Left hindlimb (tissue), 1 donor: ENCODE data around the gene GGTA1.
A peak's percentile ranks its signal among the peaks of the same experiment; 100 is the strongest.
"Not testable (repeated sequence)": the region's sequence is repeated elsewhere in the genome, so short reads cannot be mapped to it uniquely, and the experiment has no call there.

ENCODE experiments used
- DNase-seq: peaks from one replicate; pipeline ENCODE4 v3.0.0-alpha.2; 2018

The GGTA1 gene

DNA sequence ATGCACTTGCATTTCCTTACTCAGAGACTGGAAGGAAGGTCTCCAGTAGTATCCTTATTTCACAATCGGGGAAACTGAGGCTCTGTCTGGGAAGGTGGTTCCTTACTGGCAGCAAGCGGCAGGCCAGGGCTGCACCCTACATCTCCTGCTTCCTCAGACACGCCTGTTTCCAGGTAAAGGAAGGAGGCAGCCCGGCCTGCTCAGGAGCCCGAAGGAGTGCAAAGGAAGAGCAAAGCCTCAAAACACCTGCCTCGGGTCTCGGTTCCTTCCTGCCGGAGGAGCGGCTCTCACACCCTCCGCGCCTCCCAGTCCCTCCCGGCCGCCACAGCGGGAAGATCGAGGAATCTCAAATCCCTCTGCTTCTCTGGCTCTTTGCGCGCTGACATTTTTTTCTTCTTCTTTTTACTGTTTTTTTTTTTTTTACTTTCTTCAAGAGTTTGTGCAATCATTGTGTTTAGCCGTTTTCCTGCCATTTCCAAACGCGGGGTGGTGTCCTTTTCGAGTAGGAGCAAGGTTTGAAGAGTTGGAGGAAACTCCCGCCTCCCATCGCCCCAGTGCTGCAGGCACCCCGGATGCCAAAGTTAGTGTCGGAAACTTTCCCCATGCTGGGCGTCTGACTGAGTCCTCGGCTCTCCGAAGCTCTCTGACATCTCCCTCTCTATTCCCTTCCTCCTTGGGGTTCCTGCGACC lies 1.0 kb downstream of the GGTA1 start:
- peak; percentile 52 for DNase-seq

DNA sequence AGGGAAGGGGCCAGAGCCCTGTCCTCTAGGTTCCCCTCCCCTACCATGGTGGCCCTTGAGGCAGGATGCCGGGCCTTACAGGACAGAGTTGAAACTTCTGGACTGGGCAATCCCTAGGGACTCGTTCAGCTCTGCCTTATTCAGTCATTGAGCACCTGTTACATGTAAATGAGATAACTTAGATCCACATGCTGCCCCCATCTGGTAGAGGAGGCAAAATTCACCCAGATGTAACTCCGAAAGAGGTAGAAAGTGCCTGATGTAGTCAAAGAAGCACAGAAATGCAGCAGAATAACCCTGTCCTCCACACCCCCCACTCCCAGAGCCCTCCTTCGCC lies 1.5 kb downstream of the GGTA1 start:
- DNase-seq = peak; percentile 60

DNA sequence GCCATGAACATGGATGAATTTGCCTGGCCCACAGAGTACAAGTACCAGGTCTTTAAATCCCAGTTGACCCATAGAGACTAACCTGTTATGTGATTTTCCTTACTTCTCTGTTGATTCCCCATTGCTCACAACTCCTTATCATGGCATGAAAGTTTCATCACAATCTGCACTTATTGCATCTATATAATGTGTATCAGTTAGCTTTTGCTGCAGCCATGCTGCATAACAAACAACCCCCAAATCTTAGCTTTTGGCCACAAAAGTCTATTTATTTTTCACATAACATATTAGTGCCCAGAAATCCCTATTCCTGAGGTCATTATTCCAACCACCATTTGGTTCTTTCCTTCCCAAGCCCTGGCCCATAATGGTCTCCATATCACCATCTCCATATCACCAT lies 3.7 kb downstream of the GGTA1 start:
- DNase-seq = no peak

DNA sequence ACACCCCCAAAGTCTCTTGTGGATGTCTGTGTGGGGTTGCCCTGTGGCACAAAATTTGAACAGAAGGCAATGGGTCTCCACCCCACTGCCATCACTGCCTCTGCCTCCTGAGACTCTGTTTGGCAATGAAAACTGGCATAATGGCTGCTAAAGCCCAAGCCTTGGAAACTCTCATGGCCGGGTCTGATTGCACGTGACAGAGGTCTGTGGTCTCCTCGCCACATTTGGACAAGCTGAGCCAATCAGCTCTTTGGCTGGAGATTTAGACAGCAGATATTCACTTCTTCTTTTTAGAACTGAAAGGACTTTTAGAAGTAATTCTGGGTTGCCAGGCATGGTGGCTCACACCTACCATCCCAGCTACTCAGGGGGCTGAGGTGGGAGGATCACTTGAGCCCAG lies 5.5 kb downstream of the GGTA1 start:
- DNase-seq = no peak

DNA sequence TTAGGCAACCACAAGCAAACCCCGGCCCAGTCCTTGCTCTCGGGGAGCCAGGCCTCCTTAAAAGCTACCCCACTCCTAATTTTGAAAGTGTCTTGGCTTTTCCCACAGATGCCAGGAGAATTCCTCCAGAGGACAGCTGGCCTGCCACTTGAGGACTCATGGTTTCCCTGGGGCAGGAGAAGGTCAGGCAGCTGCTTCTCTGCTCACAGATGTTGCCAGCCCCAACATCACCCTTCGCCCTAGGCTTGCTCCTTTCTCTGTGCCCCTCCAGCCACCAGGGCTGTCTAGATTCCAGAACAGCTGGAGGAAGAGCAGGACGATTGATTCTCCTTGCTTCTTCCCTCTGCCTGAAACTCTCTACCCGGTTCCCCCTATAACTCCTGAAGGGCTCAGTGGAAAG lies 8.5 kb downstream of the GGTA1 start:
- DNase-seq = no peak

DNA sequence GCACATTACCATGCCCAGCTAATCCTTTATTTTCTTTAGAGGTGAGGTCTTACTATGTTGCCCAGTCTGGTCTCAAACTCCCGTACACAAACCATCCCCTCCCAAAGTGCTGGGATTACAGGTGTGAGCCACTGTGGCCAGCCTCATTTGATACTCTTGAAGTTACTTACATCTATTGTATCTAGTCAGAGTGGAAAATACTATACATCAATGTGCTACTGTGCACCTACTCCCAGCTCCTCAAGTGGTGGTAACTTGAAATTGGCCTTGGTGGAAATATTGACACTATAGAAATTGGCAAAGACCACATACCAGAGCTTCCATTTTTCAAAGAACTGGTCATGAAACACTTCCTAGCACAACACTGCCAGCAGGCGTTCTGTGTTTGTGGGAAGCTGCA lies 10.3 kb downstream of the GGTA1 start:
- DNase-seq = no peak

DNA sequence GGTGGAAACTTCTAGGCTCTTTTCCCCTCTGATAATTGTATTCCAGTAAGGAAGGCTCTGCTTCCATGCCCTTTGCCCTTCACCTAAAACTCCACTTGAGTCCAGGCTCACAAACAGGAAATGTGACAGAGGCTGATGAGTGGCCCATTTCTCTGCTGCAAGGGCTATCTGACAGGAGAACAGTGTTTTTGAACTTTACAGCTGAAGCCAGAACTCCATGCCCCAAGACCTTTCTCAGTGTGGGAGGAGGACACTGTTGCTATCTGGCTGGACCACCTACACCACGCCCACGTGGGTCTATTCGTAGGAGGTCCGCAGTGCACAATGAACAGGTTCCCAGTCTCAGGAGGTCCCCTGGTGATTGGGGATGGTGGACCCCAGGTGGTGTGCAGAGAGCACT lies 13.6 kb downstream of the GGTA1 start:
- no peak for DNase-seq

DNA sequence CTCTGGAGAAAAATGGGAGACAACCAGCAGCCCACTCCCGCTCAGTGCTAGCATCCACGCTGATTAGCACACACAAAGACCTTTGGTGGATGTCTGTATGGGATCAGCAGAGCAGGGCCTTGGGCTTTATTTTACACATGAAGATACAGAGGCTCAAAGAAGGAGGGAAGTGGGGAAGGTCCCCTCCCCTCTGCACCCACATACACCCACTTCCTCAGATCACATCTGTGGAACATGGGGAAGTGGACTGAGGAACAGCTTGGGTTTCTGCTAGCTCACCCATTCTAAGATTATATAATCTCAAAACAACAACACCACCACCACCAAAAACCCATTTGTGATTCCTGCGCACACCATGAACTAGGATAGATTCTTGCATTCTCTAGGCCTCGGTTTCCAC lies 14.0 kb downstream of the GGTA1 start:
- DNase-seq = no peak

DNA sequence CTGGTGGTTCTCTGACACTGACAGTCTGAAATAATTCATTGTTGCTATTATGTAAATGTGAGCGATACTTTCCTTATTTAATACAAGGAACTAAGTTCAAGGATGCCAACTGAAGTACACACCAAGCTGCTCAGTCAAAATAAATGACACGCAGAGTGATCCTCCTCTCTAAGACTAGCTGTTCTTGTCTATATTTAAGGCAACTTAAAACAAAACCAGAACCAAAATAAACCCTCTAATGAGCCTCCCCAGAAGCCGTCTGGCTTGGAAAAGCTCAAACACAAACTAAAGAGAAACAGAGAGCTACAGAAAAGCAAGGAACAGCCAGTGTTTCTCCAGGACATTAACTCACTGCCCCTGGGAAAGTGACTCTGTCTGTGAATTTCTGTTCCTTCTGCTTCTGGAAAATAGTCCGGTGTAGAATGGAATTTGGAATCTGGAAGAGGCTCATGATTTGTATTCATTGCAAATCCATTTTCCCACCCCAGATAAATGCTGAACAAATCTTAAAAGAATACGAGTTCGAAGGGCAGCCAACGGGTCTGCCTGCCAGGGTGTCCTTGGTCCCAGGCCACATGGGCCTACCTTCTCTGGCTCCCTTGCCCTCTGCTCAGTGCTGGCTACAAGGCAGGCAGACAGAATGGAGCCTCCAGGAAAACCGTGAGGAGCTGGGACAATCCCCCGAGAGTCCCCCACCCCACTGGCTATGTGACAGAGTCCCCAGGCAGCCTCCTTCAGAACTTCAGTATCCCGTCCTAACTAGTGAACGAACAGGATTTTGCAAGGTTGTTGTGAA lies 14.8 kb downstream of the GGTA1 start:
- DNase-seq = no peak

DNA sequence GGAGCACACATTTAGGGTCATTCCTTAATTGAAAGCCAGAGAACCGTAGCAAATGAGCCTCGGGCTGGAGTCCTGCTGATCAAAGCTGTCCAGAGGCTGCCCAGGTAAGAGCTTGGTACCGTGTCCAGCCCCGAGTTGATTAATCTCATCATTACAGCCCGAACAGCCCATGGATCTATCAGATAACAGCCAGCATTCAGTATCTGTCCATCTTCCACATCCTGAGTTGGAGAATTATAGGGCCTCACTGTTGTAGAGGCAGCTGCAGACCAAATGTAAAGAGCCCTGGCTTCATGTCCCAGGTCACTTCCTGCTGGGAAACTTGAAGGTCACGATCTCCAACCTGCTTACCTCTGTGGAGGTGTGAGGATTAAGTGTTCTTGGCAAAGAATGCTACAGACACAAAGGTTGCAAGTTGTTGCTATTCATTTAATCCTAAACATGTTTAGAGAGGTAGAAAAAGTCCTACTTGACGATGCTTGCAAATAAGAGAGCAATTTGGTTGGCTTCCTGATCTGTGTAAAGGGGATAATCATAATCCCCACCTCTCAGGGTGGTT lies 16.1 kb downstream of the GGTA1 start:
- no peak for DNase-seq

DNA sequence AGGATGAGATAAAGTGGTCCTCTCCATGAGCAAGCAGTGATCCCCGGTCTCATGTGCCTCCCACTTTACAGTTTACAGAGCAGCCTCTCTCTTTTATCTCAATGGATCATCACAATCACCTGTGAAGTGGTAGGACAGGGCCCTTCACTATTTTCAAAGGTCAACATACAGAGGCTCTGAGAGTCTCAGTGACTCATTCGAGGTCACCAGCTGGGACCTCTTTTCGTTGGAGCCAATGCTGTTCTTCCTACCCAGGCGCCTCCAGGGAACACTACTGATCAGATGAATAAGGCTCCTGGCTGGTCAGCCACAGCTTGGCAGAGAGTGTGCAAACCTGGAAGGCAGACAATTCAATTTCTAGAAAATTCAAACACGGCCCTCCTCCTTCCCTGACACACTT lies 16.6 kb downstream of the GGTA1 start:
- DNase-seq = no peak

DNA sequence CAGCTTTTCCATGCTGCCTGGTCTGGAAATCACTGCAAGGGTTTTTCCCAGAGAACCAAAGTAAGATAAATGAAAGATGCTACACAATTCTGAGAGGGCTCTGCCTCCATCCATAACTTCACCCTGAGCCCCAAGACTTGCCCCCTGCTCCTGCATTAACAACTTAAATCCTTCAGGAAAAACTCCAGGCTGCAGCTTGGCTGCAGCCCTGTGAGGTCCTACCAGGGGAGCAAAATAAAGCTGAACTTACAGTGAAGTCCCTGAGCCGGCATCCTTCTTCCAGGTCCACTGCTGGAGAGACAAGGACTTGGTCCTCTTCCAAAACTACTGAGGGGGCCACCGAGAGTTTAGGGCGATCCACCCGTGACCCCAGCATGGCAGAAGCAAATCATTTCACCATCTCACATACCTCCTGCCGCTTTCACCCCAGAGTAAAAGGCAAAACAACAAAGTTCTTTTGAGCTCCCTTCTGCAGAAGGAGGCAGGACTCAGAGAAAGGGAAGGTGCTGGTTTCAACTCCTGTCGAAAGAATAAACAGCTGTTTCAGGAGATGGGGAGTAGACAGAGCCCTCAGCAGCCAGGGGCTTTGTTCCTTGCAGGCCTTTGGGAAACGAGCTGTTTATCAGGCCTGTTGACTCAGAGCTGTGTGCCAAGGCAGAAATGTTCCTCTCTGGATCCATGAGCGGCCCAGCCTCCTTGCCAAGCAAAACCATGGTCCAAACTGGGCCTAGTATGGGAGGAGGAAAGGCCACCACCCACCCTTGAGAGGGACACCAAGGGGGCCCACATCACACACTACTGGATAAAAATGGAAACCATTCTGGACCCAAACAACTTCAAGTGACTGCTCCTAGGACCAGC lies 20.6 kb downstream of the GGTA1 start:
- no peak for DNase-seq

DNA sequence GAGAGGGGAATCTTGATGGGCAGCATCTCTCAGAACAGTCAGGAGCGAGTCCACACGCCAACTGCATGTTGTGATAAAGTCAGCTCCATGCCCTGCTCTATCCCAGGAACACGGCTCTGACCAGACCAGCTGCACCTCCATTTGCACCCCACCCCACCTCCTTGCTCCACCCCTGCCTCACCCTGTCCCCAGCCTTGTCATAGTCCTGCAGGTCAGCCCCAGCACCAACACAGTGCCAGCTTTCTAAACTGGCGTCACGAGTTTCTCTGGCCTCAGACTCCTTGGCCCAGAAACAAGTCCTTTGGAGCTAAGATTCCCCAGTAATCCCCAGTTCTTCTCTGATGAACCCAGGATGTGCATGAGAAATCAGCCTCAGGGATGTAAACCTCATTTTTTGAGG lies 23.5 kb downstream of the GGTA1 start:
- DNase-seq = no peak

DNA sequence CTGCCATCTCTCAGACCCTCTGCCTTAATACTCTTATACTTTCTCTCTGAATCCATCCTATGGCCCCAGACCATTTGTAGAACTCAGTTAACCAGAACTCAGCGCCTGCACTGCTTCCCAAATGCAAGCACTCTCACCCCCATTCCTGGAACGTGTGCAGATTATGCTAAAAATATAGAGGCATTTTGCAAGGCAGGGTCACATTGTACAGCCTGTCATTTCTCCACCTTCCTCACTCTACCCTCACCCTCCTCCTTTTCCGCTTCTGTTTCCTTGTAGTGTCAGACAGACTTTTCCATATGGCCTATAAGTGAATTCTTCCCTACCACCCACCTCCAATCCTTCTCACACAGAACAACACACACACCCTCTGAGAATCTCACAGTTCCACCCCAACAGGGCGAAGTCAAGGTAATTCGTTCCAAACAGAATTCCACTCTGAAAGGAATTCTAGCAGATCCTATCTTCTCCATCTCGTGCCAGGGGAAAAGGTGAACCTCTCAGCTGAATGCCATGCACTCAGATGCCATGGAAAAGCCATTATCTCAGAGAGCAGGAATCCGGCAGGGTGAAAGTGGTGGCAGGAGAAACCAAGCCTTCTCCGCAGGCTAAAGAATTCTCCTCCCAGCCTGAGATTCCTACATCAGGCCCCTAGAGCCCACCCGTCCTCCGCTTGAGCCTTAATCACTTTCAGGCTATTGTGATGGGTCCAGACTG lies 25.3 kb downstream of the GGTA1 start:
- no peak for DNase-seq

DNA sequence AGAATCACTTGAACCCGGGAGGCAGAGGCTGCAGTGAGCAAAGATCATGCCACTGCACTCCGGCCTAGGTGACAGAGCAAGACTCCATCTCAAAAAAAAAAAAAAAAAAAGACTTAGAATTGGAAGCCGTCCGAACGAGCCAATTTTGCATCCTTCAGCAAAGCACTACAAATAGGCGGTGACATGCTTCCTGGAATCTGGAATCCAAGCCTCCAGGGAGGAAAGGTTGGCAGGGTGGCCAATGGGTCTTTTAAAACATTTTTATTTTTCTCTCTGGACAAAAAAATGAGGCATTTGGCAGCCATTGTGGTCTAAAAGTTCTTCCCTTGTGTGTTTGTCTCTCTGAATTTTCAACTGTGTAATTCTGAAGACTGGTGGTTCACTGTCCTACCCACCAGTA lies 26.4 kb downstream of the GGTA1 start:
- DNase-seq = no peak

DNA sequence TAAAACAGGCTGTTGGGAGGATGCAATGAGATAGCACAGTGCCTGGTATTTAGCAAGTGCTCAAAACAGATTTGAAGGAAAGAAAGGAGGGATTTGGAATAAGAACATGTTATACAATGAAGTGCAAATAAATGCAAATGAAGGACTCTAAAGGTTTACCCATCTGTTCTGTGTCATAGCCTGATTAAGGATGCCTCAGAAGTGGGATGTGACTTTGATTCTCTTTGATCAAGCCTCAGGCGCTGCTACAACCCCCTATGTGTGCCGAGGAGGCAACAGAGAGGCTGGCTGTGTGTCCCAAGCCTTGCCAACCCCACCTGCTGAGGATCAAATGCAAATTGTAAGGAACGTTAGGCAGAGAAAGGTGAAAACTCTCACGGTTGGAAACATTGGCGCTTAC lies 27.2 kb downstream of the GGTA1 start:
- no peak for DNase-seq

DNA sequence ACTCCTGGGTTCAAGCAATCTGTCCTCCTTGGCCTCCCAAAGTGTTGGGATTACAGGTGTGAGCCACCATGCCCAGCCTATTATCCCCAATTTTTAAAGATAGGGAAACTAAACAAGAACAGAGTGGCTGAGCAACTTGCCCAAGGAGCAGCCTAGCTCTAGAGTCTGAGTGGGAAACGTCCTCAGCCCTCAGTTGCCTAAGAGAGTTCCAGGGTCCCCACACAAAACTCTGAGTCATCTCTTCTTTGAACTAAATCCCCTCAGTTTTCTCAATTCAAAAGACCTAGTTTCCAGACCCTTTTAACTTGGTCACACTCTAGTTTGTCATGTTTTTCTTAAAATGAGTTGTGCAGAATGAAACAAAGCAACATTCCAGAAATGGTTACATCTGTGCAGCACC lies 33.5 kb downstream of the GGTA1 start:
- no peak for DNase-seq

DNA sequence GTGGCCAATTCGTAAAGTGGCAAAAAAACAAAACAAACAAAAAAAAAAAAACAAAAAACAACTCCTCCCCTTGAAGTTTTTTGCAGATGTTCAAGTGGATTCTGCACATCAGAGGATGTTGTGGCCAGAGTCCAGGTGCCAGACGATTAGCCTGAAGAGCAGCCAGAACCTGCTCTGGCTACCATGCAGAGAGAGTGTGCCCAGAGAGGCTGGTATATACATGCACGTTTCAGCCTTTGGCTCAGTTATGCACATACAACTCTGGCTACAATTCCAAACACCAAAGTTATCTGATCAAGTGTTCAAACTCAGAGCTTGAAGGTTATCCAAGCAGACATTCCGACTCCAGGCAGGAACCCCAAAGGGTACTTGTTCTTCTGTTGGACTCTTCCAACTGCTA lies 34.7 kb downstream of the GGTA1 start:
- no peak for DNase-seq

DNA sequence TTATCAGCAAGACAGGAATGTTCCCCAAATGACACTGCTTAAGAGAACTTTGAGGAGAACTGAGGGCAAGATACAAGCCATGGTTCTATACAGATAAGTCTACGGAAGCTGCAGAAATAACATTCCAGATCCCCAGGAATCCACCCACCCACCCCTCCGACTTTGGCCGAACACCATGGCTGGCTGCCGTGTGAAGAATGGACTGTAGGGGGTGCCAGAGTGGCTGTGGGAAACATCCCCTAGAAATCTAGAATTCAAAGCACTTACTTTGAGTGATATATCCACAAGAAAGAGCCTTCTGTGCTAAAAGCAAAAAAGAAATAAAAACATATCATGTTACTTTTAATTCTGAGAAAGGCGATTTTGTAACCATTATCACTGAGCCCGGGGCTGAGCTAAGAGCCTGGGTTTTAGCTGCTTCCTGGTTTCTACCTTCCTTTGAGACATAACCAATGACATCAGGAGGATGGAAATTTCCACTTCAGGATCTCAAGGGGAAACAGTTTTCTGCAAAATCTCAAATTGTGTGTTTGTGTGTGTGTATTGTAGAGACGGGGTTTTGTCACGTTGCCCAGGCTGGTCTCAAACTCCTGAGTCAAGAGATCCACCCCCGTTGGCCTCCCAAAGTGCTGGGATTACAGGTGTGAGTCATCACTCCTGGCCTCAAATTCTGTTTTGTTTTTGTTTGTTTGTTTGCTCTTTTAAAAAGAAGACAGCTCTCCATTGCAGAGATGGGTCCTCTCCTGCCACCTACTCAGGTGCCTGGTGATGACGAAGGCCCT lies 36.4 kb downstream of the GGTA1 start:
- DNase-seq = no peak

DNA sequence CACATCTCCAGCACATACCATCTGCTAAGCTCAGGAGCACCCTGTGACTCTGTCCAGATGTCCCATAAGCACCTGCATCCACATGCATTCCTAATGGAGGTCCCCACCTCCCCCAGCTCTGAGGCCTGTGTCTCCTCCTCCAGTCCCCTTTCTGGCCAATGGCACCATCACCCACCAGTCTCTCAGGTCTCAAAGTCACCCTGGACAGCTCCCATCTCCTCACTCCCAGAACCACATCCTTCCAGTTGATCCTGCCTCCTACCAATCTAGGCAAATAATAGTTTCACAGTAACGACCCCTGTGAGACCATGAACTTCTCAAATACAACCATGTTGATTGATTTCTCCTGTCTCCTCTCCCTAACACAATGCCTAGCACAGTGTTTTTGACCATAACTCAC lies 40.1 kb downstream of the GGTA1 start:
- no peak for DNase-seq

DNA sequence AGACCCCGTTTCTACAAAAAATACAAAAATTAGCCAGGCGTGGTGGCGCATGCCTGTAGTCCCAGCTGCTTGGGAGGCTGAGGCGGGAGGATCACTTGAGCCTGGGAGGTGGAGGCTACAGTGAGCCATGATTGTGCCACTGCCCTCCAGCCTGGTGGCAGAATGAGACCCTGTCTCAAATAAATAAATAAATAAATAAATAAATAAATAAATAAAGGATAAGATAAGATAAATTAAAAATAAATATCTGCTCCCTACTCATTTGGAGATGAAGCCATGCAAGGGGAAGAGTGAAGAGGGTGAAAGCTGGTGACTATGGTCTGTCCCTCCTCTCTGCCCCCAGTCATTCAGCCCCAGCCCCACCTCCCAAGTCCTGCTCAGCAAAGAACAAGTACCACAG lies 41.2 kb downstream of the GGTA1 start:
- DNase-seq = not testable (repeated sequence)
